HG03103 (cell line): ENCODE measurements around the gene C1orf122.
A peak's percentile ranks its signal among the peaks of the same experiment; 100 is the strongest.

Experiments used
- ATAC-seq: cut with Tn5 transposase; IDR thresholded peaks from one replicate; pipeline ENCODE4 v1.9.1; 2021; ENCODE audit warnings: low read depth; ENCODE audit not compliant: unreplicated experiment

The C1orf122 gene

GRCh38 chr1:37797750-37798345, 9.7 kb upstream of the C1orf122 start:
- no peak for ATAC-seq

DNA sequence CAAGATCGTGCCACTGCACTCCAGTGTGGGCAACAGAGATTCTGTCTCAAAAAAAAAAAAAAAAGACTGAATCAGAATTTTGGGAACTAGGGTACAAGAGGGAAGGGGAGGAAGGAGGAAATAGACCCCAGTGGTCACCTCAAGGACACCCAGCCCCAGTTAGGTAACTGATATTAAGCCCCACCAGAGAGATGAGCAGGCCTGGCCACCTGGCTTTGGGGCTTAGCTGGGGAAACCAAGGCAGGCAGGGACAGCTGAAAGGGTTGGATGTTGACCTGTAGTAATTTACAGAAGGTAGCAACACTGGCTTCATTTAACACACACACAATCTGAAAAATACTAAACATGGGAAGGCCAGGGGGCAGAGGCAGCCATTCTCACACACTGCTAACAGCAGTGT, 5.2 kb upstream of the C1orf122 start:
- ATAC-seq = no peak

GRCh38 chr1:37807220-37807554, 403 bp upstream of the C1orf122 start:
- no peak for ATAC-seq

DNA sequence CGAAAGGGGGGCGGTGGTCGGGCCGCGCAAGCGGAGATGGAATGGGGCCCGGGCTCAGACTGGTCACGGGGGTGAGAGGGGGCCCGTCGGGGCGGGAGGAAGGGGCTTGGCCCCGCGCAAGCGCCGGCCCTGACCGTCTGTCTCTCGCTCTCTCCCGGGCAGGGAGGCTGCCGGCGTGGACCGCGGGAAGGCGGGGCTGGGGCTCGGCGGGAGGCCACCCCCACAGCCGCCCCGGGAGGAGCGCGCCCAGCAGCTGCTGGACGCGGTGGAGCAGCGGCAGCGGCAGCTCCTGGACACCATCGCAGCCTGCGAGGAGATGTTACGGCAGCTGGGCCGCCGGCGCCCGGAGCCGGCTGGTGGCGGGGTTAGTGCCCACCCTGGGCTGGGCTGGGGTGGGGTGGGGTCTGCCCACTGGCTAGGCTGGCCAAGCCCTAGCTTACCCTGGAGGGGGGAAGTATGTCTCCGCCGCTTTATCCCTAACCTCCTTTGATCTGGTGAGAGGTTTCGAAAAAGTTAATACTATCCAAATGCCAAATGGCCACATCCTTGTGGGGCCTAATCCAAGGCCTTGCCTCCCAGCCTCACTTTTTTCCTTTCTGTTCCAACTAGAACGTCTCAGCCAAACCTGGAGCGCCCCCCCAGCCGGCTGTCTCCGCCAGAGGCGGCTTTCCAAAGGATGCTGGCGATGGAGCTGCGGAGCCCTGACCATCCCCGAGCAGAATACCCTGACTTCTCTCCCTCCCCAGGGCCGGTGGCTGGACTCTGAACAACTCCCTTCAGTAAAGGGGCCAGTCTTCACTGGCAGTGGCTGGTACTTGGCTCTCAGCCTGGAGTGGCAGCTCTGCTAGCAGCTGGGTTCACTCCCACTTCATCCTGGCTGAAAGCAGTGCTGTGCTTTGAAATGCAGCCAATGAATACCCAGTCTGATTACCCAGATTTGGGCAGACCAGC, 1.1 kb downstream of the C1orf122 start:
- peak; percentile 27 for ATAC-seq

GRCh38 chr1:37809942-37810341, 2.4 kb downstream of the C1orf122 start:
- no peak for ATAC-seq

- ATAC-seq = no peak
Measured at GRCh38 chr1:37811027-37811655, 3.6 kb downstream of the C1orf122 start.

- no peak for ATAC-seq
Measured at GRCh38 chr1:37813529-37814145, 6.0 kb downstream of the C1orf122 start.

- no peak for ATAC-seq
Measured at GRCh38 chr1:37814252-37814651, 6.7 kb downstream of the C1orf122 start.

DNA sequence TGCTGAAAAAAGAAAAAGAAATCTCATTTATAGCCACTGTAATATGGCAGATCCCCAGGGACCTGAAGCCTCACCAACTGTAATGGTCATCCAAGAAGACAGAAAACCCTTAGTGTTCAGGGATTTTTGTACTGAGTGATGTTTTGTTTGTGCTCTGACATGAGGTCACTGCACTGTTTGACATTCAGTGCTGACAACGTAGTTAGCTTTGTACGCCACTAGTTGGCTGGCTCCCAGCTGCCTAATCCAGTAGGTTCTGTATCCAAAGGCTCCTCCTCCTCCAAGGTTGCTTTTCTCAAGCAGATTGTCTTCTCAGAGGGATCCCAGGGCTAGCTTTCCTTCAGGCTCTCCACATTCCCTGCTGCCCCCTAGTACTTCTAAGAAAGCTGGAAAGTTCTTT, 9.9 kb downstream of the C1orf122 start:
- ATAC-seq = no peak

DNA sequence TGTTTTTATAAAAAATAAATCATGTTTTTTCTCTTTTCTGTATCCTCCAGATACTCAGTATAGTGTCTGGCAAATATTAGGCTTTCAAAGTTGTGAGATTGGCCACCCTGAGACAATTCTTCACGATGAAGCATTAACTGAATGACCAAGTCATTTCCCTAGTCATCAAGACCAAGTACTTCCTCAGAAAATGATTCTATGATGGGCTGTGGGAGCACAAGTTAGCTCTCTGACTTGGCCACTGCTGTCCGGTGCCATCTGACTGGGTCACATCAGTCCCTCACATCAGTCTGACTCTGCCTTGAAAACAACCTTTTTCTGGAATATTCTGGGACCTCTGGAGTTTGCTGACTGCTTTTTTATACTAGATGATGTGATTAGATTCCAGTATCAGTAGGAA, 13.9 kb downstream of the C1orf122 start:
- no peak for ATAC-seq

DNA sequence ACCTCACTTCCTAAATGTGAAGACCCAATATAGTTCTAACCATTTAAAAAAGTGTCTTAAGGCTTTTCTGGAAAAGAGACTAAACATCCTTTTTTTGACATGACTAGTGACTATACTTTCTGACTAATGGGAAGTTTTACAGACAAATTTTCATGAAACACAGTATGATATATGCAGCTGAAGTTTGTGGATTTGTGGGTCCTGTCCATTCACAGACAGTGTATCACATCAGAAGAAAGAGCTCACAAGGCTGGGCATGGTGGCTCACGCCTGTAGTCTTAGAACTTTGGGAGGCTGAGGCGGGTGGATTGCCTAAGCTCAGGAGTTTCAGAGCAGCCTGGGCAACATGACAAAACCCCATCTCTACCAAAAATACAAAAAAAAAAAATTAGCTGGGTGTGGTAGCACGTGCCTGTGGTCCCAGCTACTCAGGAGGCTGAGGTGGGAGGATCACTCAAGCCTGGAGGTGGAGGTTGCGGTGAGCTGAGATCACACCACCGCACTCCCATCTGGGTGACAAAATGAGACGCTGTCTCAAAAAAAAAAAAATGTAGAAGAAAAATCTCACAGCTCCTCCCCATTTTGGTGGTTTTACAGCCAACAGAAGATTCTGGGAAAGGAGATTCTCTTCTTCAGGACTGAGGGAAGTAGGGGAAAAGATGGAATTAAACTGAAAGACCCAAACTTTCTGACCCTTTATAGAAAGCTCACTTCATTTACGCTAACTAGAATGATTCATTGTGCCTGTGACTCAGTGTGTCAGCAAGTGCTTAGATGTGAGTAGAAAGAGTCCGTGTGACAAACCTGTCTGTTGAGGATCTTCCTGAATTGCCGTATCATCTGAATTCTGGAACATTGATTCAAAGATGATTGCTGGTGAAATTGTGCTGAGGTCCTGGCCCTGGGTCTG, 15.6 kb downstream of the C1orf122 start:
- ATAC-seq = no peak

- ATAC-seq = no peak
Measured at GRCh38 chr1:37824001-37824400, 16.4 kb downstream of the C1orf122 start.

- no peak for ATAC-seq
Measured at GRCh38 chr1:37825506-37825905, 17.9 kb downstream of the C1orf122 start.

GRCh38 chr1:37828410-37829074, 21.0 kb downstream of the C1orf122 start:
- ATAC-seq = no peak

- ATAC-seq = no peak
Measured at GRCh38 chr1:37831109-37831508, 23.5 kb downstream of the C1orf122 start.

GRCh38 chr1:37831809-37832208, 24.2 kb downstream of the C1orf122 start:
- ATAC-seq = no peak

GRCh38 chr1:37836788-37837187, 29.2 kb downstream of the C1orf122 start:
- no peak for ATAC-seq

DNA sequence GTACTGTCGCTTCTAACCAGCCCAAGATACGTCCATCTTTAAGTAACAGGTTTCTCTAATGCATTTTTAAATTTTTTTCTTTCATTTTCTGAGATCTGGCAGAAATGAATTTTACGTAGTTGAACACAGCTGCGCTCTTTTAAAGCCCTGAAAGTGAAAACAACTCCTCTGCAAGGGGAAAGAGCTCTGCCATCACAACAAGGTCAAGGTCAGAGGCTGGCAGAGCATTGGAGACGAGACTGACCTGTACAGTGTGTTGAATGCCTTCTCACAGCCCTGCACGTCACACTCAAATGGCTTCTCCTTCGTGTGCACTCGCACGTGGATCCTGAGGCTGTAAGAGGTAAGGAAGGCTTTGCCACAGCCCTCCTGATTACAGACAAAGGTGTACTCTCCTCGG, 32.1 kb downstream of the C1orf122 start:
- no peak for ATAC-seq

GRCh38 chr1:37840711-37841110, 33.1 kb downstream of the C1orf122 start:
- ATAC-seq = no peak

DNA sequence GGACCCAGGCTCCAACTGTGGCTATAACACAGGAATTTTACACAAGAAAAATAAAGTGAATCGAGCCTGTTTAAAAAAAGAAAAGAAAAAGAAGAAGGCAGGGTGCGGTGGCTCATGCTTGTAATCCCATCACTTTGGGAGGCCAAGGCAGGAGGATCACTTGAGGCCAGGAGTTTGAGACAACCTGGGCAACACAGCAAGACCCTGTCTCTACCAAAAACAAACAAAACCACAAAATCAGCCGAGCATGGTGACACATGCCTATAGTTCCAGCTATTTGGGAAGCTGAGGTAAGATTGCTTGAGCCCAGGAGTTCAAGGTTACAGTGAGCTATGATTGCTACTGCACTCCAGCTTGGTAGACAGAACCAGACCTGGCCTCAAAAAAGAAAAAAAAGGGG, 34.1 kb downstream of the C1orf122 start:
- ATAC-seq = no peak
